ENCODE results near the gene LANCL2.

GRCh38 chr7:55382251-55382650 is 17.1 kb downstream of the LANCL2 start:
- TF ChIP-seq, protein P1, sequence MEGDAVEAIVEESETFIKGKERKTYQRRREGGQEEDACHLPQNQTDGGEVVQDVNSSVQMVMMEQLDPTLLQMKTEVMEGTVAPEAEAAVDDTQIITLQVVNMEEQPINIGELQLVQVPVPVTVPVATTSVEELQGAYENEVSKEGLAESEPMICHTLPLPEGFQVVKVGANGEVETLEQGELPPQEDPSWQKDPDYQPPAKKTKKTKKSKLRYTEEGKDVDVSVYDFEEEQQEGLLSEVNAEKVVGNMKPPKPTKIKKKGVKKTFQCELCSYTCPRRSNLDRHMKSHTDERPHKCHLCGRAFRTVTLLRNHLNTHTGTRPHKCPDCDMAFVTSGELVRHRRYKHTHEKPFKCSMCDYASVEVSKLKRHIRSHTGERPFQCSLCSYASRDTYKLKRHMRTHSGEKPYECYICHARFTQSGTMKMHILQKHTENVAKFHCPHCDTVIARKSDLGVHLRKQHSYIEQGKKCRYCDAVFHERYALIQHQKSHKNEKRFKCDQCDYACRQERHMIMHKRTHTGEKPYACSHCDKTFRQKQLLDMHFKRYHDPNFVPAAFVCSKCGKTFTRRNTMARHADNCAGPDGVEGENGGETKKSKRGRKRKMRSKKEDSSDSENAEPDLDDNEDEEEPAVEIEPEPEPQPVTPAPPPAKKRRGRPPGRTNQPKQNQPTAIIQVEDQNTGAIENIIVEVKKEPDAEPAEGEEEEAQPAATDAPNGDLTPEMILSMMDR (IDR thresholded peaks at IDR 0.05): no peak
- no peak for TF ChIP-seq POLR2A (IDR thresholded peaks at IDR 0.05)
